HepG2 (cell line): ENCODE measurements around the gene CDK5RAP1.
"Not testable (repeated sequence)": the region's sequence is repeated elsewhere in the genome, so short reads cannot be mapped to it uniquely, and the experiment has no call there.

ENCODE experiments used
- FOSL2 ChIP-seq: sonication (generic); formaldehyde crosslinking; IDR thresholded peaks from 2 replicates; pipeline ENCODE4 v1.4.0; 2020; ENCODE audit warnings: missing genetic modification reagents
- GATA4 ChIP-seq: sonication (generic); IDR thresholded peaks from 2 replicates; pipeline ENCODE4 v1.6.1; 2016; ENCODE audit warnings: antibody characterized with exemption, low read depth, borderline replicate concordance
- JUN ChIP-seq: sonication (generic); formaldehyde crosslinking; IDR thresholded peaks from 2 replicates; pipeline ENCODE4 v1.4.0; 2020; ENCODE audit warnings: mild to moderate bottlenecking, missing genetic modification reagents
- KDM5A ChIP-seq: fragments of 200-600 bp; sonication (generic); IDR thresholded peaks from 2 replicates; pipeline ENCODE4 v1.7.0; 2018; ENCODE audit warnings: antibody characterized with exemption, mild to moderate bottlenecking, low read length, borderline replicate concordance
- SIN3B ChIP-seq: fragments of 150-350 bp; IDR thresholded peaks from 2 replicates; pipeline ENCODE4 v1.6.1; 2014; ENCODE audit warnings: low read length
- SP1 ChIP-seq, 2 experiments: fragments of 450-650 bp in 1 of 2; sonication (generic) in 1 of 2; formaldehyde crosslinking in 1 of 2; IDR thresholded peaks; 2 replicates each; pipeline versions ENCODE4 v1.4.0 to v1.6.1; 2016 to 2020; ENCODE audit warnings: missing genetic modification reagents in 1 of 2
- ZKSCAN1 ChIP-seq: fragments of 150-350 bp; IDR thresholded peaks from 2 replicates; pipeline ENCODE4 v1.6.1; 2014; ENCODE audit warnings: low read length
- ZNF10 ChIP-seq: sonication (generic); formaldehyde crosslinking; IDR thresholded peaks from 2 replicates; pipeline ENCODE4 v1.4.0; 2020; ENCODE audit warnings: mild to moderate bottlenecking, low read depth, missing genetic modification reagents, borderline replicate concordance
- ZNF652 ChIP-seq: IDR thresholded peaks from 2 replicates; pipeline ENCODE4 v1.6.1; 2016; ENCODE audit warnings: low read depth, borderline replicate concordance
- TF ChIP-seq, protein P1 (sequence below): sonication (generic); formaldehyde crosslinking; IDR thresholded peaks from 2 replicates; pipeline ENCODE4 v1.5.0; 2020; ENCODE audit warnings: mild to moderate bottlenecking, missing genetic modification reagents, moderate library complexity
- TF ChIP-seq, protein P2 (sequence below): sonication (generic); formaldehyde crosslinking; IDR thresholded peaks from 2 replicates; pipeline ENCODE4 v1.4.0; 2020; ENCODE audit warnings: missing genetic modification reagents, borderline replicate concordance
- TF ChIP-seq, protein P3 (sequence below): sonication (generic); formaldehyde crosslinking; IDR thresholded peaks from 2 replicates; pipeline ENCODE4 v1.5.1; 2020; ENCODE audit warnings: mild to moderate bottlenecking, missing genetic modification reagents, moderate library complexity

DNA sequence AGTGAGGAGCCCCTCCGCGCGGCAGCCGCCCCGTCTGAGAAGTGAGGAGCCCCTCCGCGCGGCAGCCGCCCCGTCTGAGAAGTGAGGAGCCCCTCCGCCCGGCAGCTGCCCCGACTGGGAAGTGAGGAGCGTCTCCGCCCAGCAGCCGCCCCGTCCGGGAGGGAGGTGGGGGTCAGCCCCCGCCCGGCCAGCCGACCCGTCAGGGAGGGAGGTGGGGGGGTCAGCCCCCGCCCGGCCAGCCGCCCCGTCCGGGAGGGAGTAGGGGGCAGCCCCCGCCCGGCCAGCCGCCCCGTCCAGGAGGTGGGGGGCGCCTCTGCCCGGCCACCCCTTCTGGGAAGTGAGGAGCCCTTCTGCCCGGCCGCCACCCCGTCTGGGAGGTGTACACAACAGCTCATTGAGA, 12.0 kb downstream of the CDK5RAP1 start:
- not testable (repeated sequence) for TF ChIP-seq FOSL2 (CRISPR knock-in tag); ZNF652; ZKSCAN1; GATA4; SP1 (IDR thresholded peaks at IDR 0.05); SP1 (CRISPR knock-in tag; IDR thresholded peaks at IDR 0.05); SIN3B; KDM5A; ZNF10; JUN (CRISPR knock-in tag)
- TF ChIP-seq, protein P1, sequence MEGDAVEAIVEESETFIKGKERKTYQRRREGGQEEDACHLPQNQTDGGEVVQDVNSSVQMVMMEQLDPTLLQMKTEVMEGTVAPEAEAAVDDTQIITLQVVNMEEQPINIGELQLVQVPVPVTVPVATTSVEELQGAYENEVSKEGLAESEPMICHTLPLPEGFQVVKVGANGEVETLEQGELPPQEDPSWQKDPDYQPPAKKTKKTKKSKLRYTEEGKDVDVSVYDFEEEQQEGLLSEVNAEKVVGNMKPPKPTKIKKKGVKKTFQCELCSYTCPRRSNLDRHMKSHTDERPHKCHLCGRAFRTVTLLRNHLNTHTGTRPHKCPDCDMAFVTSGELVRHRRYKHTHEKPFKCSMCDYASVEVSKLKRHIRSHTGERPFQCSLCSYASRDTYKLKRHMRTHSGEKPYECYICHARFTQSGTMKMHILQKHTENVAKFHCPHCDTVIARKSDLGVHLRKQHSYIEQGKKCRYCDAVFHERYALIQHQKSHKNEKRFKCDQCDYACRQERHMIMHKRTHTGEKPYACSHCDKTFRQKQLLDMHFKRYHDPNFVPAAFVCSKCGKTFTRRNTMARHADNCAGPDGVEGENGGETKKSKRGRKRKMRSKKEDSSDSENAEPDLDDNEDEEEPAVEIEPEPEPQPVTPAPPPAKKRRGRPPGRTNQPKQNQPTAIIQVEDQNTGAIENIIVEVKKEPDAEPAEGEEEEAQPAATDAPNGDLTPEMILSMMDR (CRISPR knock-in tag), result not testable (repeated sequence)
- TF ChIP-seq, protein P2, sequence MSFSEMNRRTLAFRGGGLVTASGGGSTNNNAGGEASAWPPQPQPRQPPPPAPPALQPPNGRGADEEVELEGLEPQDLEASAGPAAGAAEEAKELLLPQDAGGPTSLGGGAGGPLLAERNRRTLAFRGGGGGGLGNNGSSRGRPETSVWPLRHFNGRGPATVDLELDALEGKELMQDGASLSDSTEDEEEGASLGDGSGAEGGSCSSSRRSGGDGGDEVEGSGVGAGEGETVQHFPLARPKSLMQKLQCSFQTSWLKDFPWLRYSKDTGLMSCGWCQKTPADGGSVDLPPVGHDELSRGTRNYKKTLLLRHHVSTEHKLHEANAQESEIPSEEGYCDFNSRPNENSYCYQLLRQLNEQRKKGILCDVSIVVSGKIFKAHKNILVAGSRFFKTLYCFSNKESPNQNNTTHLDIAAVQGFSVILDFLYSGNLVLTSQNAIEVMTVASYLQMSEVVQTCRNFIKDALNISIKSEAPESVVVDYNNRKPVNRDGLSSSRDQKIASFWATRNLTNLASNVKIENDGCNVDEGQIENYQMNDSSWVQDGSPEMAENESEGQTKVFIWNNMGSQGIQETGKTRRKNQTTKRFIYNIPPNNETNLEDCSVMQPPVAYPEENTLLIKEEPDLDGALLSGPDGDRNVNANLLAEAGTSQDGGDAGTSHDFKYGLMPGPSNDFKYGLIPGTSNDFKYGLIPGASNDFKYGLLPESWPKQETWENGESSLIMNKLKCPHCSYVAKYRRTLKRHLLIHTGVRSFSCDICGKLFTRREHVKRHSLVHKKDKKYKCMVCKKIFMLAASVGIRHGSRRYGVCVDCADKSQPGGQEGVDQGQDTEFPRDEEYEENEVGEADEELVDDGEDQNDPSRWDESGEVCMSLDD, result not testable (repeated sequence)
- TF ChIP-seq, protein P3, sequence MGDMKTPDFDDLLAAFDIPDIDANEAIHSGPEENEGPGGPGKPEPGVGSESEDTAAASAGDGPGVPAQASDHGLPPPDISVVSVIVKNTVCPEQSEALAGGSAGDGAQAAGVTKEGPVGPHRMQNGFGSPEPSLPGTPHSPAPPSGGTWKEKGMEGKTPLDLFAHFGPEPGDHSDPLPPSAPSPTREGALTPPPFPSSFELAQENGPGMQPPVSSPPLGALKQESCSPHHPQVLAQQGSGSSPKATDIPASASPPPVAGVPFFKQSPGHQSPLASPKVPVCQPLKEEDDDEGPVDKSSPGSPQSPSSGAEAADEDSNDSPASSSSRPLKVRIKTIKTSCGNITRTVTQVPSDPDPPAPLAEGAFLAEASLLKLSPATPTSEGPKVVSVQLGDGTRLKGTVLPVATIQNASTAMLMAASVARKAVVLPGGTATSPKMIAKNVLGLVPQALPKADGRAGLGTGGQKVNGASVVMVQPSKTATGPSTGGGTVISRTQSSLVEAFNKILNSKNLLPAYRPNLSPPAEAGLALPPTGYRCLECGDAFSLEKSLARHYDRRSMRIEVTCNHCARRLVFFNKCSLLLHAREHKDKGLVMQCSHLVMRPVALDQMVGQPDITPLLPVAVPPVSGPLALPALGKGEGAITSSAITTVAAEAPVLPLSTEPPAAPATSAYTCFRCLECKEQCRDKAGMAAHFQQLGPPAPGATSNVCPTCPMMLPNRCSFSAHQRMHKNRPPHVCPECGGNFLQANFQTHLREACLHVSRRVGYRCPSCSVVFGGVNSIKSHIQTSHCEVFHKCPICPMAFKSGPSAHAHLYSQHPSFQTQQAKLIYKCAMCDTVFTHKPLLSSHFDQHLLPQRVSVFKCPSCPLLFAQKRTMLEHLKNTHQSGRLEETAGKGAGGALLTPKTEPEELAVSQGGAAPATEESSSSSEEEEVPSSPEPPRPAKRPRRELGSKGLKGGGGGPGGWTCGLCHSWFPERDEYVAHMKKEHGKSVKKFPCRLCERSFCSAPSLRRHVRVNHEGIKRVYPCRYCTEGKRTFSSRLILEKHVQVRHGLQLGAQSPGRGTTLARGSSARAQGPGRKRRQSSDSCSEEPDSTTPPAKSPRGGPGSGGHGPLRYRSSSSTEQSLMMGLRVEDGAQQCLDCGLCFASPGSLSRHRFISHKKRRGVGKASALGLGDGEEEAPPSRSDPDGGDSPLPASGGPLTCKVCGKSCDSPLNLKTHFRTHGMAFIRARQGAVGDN (CRISPR knock-in tag), result not testable (repeated sequence)
